HUES64 (cell line): ENCODE data around the gene FOXB1.

Experiments
- H3K27ac ChIP-seq: 2 replicates; pipeline ENCODE4 v1.7.0; 2013; ENCODE audit warnings: low read depth, low read length, inconsistent platforms
- H3K27me3 ChIP-seq: 2 replicates; pipeline ENCODE4 v1.6.1; 2013; ENCODE audit warnings: mild to moderate bottlenecking, low read length; ENCODE audit not compliant: insufficient read depth
- H3K36me3 ChIP-seq: 2 replicates; pipeline ENCODE4 v1.6.1; 2013; ENCODE audit warnings: mild to moderate bottlenecking, low read length; ENCODE audit not compliant: insufficient read depth
- H3K4me1 ChIP-seq: 2 replicates; pipeline ENCODE4 v1.6.1; 2013; ENCODE audit warnings: mild to moderate bottlenecking, low read length, moderate library complexity; ENCODE audit not compliant: insufficient read depth
- H3K4me3 ChIP-seq: 2 replicates; pipeline ENCODE4 v1.5.1; 2013; ENCODE audit warnings: mild to moderate bottlenecking, low read length, moderate library complexity
- H3K9ac ChIP-seq: 2 replicates; pipeline ENCODE4 v1.6.1; 2013; ENCODE audit warnings: mild to moderate bottlenecking, low read depth, low read length
- H3K9me3 ChIP-seq: 2 replicates; pipeline ENCODE4 v1.6.1; 2013; ENCODE audit warnings: low read depth, low read length; ENCODE audit not compliant: insufficient read depth
- WGBS: fragments of 150-250, 120-280 bp; methylation state at CpG from one replicate; pipeline ENCODE4 v1.1.7; 2013; ENCODE audit warnings: missing lambda C conversion rate; 5-methylcytosine and 5-hydroxymethylcytosine counted together

The FOXB1 gene

DNA sequence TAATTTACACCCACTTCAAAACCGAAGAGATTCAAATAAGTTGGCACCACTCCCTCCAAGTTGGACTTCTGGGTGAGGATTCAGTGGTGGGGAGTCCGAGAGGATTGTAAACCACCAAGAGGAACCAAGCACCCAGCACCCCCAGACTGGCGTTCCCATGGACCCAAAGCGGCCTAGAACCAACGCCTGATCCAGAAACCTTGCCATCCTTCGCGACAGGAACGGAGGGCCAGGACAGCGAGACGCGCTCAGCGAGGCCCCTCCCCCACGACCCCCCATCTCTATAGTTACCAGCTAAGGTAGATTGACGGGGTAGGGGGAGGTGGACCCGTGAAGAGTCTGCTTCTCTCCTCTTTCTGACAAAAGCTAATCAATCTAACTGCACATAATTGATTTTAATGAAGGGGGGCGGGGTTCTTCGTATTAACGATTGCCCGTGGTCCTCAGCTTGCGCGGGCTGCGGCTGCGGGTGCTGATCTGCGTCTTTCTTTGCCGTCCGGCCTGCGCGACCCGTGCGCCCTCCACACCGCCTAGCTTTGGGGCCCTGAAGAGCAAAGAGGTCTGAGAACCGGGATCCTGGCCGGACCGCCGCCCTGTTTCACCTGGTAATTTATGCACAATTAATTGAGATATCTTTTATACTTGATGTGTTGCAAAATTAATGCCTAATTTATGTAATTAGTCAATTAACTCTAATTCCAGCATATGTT is 10.9 kb upstream of the FOXB1 start:
- H3K27ac ChIP-seq = no peak overlapping the region
- peak overlapping the region; percentile 62; the same call in 1 of the 2 replicates for H3K4me3 ChIP-seq
- H3K36me3 ChIP-seq = no peaks in the 10 kb centered on the region
- no peak overlapping the region for H3K9ac ChIP-seq
- peaks cover 39% of the 10 kb centered on the region for H3K27me3 ChIP-seq
- 93% methylated on average over 31 of the region's 35 CpGs for WGBS
- peaks cover 34% of the 10 kb centered on the region for H3K4me1 ChIP-seq
- no peaks in the 10 kb centered on the region for H3K9me3 ChIP-seq

DNA sequence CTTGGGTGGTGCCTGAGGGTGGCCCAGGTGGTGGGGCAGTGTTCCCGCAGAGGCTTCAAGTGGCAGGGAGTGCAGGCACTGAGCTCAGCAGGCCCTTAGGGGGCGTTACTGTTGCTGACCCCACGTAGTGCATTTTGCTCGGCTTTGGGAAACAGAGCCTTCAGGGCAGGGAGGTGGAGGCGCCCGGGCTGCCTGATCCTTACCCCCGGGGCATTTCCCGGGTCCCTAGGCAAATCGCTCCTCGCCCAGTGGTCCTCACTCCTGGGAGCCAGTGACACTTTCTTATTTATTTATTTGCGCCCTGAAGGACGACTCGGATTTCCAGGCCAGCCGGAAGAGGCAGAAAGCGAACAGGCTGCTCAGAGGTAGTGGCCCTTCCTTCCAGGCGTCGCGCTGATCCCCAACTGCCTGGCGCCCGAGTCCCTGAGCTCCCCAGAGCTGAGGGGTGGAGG is 10.1 kb upstream of the FOXB1 start:
- H3K4me1 ChIP-seq = peaks cover 42% of the 10 kb centered on the region
- peak overlapping the region; percentile 62 for H3K4me3 ChIP-seq
- no peaks in the 10 kb centered on the region for H3K9me3 ChIP-seq
- no peak overlapping the region for H3K27ac ChIP-seq
- peak overlapping the region; percentile 65; the same call in 1 of the 2 replicates for H3K9ac ChIP-seq
- 2% methylated on average over 20 of the region's 20 CpGs for WGBS
- no peaks in the 10 kb centered on the region for H3K36me3 ChIP-seq
- peaks cover 47% of the 10 kb centered on the region for H3K27me3 ChIP-seq

GRCh38 chr15:59994526-59994887 is 9.6 kb upstream of the FOXB1 start:
- H3K9ac ChIP-seq = peak overlapping the region; percentile 65
- H3K4me3 ChIP-seq = peak overlapping the region; percentile 62

DNA sequence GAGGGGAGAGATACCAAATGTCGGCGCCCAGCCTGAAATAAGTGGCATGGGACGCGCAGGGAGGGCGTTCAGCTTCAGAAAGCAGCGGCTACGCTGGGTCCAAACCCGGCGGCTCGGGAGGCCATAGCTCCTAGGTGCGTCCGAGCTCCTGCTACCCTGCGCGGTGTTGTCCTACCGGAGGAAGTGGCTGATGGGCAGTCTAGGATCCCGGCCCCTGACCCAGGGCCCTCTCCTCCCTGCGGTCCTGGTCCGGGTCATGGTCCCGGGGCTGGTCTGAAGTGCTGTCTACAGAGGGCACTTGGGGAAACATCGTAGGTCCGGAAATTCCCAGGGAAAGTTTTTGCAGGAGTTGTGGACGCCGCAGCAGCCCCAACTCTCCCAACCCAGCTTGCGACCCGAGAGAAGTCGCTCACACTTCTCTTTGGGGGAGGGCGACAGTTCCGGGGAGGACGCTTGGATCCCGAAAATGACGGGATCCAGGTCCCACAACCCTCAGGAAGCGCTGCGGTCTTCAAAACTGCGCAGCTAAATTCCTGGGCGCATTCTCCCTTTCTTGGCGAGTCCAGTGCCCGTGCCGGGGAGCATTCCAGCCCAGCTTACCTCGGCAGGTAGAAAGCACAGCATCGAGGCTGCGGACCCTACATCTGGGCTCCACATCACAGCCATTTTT is 9.1 kb upstream of the FOXB1 start:
- H3K9me3 ChIP-seq = no peaks in the 10 kb centered on the region
- peak overlapping the region; percentile 80 for H3K27ac ChIP-seq
- H3K4me3 ChIP-seq = peak overlapping the region; percentile 62
- peaks cover 47% of the 10 kb centered on the region for H3K4me1 ChIP-seq
- WGBS = 1% methylated on average over 41 of the region's 41 CpGs
- no peaks in the 10 kb centered on the region for H3K36me3 ChIP-seq
- peak overlapping the region; percentile 65 for H3K9ac ChIP-seq
- H3K27me3 ChIP-seq = peaks cover 57% of the 10 kb centered on the region

More at GRCh38 chr15:59994526-59994887, 9.6 kb upstream of the FOXB1 start:
- Histone ChIP-seq H3K27me3 (peaks cover 52% of the 10 kb centered on the region), H3K9me3 (no peaks in the 10 kb centered on the region), H3K36me3 (no peaks in the 10 kb centered on the region), H3K4me1 (peaks cover 47% of the 10 kb centered on the region), H3K27ac (peak overlapping the region; percentile 80; the same call in 1 of the 2 replicates)
- 4% methylated on average over 8 of the region's 8 CpGs for WGBS

- peaks cover 65% of the 10 kb centered on the region for H3K27me3 ChIP-seq
- no peaks in the 10 kb centered on the region for H3K36me3 ChIP-seq
- peak overlapping the region; percentile 62 for H3K4me3 ChIP-seq
- H3K9ac ChIP-seq = peak overlapping the region; percentile 65; the same call in 1 of the 2 replicates
- H3K27ac ChIP-seq = peak overlapping the region; percentile 80; the same call in 1 of the 2 replicates
- 3% methylated on average over 22 of the region's 24 CpGs for WGBS
- no peaks in the 10 kb centered on the region for H3K9me3 ChIP-seq
- peaks cover 46% of the 10 kb centered on the region for H3K4me1 ChIP-seq
These were observed 8.4 kb upstream of the FOXB1 start for GRCh38 chr15:59995568-59996297.

DNA sequence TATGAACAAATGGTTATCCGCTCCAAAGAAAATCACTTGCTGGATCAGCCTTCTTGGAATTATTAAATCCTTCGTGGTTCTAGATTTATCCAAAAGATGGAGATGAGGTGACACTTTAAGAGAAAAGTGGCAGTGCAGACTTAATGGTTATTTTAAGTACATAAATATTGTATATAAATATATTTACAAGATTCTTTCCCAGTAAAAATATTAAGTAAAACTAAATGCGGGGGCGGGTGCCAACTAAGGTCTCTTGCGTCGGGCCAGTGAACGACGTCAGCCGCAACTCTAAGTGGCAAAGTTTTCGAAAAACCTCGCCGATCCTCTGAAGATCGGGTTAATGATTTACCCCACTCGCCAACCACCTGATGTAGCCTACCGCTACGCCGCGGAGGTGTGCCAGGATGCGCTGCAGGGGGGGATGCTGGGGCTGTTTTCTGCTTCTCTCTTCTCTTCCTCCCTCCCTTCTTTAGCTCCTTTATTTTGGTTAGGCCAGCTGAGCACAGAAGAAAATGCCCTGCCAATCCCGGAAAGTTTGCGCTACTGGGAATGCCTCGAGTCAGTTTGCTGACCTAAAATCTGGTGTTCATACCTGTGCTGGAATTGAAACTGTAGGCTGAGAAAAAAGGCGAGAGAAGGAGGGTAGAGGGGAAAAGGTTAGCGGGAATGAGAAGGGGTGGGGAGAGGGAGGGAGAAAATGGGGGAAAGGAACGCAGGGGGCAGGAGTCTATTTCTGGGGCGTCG is 7.6 kb upstream of the FOXB1 start:
- Histone ChIP-seq H3K27me3 (peaks cover 72% of the 10 kb centered on the region), H3K4me3 (peak overlapping the region; percentile 62), H3K9ac (peak overlapping the region; percentile 64)

GRCh38 chr15:59997070-59997701 is 6.9 kb upstream of the FOXB1 start:
- Histone ChIP-seq H3K27ac (peak overlapping the region; percentile 84; the same call in 1 of the 2 replicates), H3K9ac (peak overlapping the region; percentile 64), H3K27me3 (peaks cover 79% of the 10 kb centered on the region)

More for the DNA sequence above, 7.6 kb upstream of the FOXB1 start:
- H3K27ac ChIP-seq = peak overlapping the region; percentile 84; the same call in 1 of the 2 replicates
- WGBS = 2% methylated on average over 27 of the region's 27 CpGs
- no peaks in the 10 kb centered on the region for H3K36me3 ChIP-seq
- no peaks in the 10 kb centered on the region for H3K9me3 ChIP-seq
- H3K4me1 ChIP-seq = peaks cover 50% of the 10 kb centered on the region

GRCh38 chr15:59998305-59998949 is 5.7 kb upstream of the FOXB1 start:
- peaks cover 64% of the 10 kb centered on the region for H3K4me1 ChIP-seq
- 2% methylated on average over 8 of the region's 8 CpGs for WGBS
- H3K4me3 ChIP-seq = peak overlapping the region; percentile 62
- peak overlapping the region; percentile 76; the same call in 1 of the 2 replicates for H3K27ac ChIP-seq
- H3K9me3 ChIP-seq = no peaks in the 10 kb centered on the region
- peak overlapping the region; percentile 48; the same call in 1 of the 2 replicates for H3K9ac ChIP-seq
- H3K27me3 ChIP-seq = peaks cover 91% of the 10 kb centered on the region
- H3K36me3 ChIP-seq = no peaks in the 10 kb centered on the region

More at GRCh38 chr15:59997070-59997701, 6.9 kb upstream of the FOXB1 start:
- H3K9me3 ChIP-seq = no peaks in the 10 kb centered on the region
- peaks cover 57% of the 10 kb centered on the region for H3K4me1 ChIP-seq
- H3K36me3 ChIP-seq = no peaks in the 10 kb centered on the region
- peak overlapping the region; percentile 62 for H3K4me3 ChIP-seq
- under 1% methylated on average over 35 of the region's 36 CpGs for WGBS

DNA sequence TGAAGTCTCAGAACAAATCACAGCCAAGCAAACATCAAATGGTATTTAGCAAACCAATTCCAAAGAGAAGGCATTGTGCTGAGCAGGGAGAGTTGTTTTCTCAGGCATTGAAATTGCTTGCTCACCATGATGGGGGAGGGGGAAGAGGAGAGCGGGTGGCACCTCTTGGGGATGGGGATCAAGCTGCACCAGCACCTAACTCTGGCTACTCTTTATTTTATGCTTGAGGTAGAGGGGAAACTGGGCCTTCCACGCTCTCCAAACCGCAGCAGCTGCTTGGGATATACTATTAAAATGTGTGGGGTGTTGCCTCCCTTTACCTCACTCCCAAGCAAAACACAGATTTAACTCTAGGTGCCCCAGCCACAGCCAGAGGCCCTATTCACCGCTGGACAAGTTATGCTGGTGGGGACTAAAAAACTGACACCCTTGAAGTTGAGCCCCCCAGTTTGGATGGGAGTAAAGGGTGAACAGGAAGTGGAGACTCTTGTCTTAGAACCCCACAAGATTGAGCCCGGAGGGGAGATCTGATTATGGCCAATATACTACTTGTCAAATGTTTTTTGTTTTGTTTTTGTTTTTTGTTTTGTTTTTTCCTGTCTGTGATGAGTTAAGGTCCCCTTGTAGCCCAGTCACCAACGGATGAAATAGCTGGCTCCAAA is 5.0 kb upstream of the FOXB1 start:
- Histone ChIP-seq H3K4me1 (peaks cover 61% of the 10 kb centered on the region), H3K4me3 (peak overlapping the region; percentile 62), H3K9me3 (no peaks in the 10 kb centered on the region), H3K9ac (peak overlapping the region; percentile 48; the same call in 1 of the 2 replicates), H3K27me3 (peaks cover 96% of the 10 kb centered on the region), H3K36me3 (no peaks in the 10 kb centered on the region), H3K27ac (peak overlapping the region; percentile 76; the same call in 1 of the 2 replicates)
- 5% methylated on average over 4 of the region's 6 CpGs for WGBS
